GM12878 (cell line): ENCODE results near the gene ARHGAP21. TPM values are rescaled to one million over a fixed set of nuclear protein-coding genes. Genes with fewer than 3 reads are reported as not detected.

Experiments used
- ATAC-seq: fragments of 200-7000 bp; cut with Tn5 transposase; 3 replicates; pipeline ENCODE4 v1.9.1; 2020; ENCODE audit warnings: mild to moderate bottlenecking, moderate library complexity
- BruUV-seq: library from RNA; stranded (reverse); fragments of 400-500 nt; replicated peaks from 2 replicates; lab custom pipeline; 2021; lab: Mats Ljungman, UMichigan
- CTCF ChIA-PET: fragments of 300-600 bp; sonication (Branson Sonifier 250); formaldehyde crosslinking; extraction: SDS; loops from one replicate; lab custom pipeline; 2021; ENCODE audit warnings: inconsistent platforms; lab: Yijun Ruan, JAX
- POLR2A ChIA-PET: fragments of 350-600 bp; formaldehyde crosslinking; extraction: SDS; loops from one replicate; lab custom pipeline; 2021; ENCODE audit warnings: inconsistent platforms; lab: Charles Lee
- RAD21 ChIA-PET: fragments of 300-600 bp; sonication (Branson Sonifier 250); formaldehyde crosslinking; loops from one replicate; lab custom pipeline; 2023; ENCODE audit warnings: antibody characterized with exemption; ENCODE audit not compliant: unreplicated experiment; lab: Charles Lee
- SMC1A ChIA-PET: fragments of 300-600 bp; sonication (Branson Sonifier 250); formaldehyde crosslinking; loops from one replicate; lab custom pipeline; 2023; ENCODE audit not compliant: unreplicated experiment, uncharacterized antibody; lab: Charles Lee
- DNase-seq: peaks from one replicate; pipeline ENCODE4 v3.0.0-alpha.2; 2011; ENCODE audit warnings: low read depth, low spot score
- FAIRE-seq: peaks from 3 replicates; lab custom pipeline; 2011; peaks lifted over from hg19 to GRCh38; lab: Jason Lieb, UNC
- H2AFZ ChIP-seq: 2 replicates; pipeline ENCODE4 v1.6.0; 2011; ENCODE audit warnings: low read depth, low read length, control low read depth; ENCODE audit not compliant: control insufficient read depth
- H3K27ac ChIP-seq: 2 replicates; pipeline ENCODE4 v1.5.1; 2011; ENCODE audit warnings: control low read depth; ENCODE audit not compliant: control insufficient read depth, insufficient read depth
- H3K27me3 ChIP-seq, 2 experiments: replicated peaks in 1 of 2; 2 replicates each; pipeline versions ENCODE4 v1.6.0 to v1.6.1; 2011; ENCODE audit warnings: low read length in 1 of 2; ENCODE audit not compliant: control insufficient read depth in 2 of 2, insufficient read depth in 2 of 2
- H3K36me3 ChIP-seq, 2 experiments: 2 replicates each; pipeline ENCODE4 v1.5.1; 2011; ENCODE audit warnings: low read length in 1 of 2; ENCODE audit not compliant: control insufficient read depth in 2 of 2, insufficient read depth in 2 of 2
- H3K4me1 ChIP-seq: 2 replicates; pipeline ENCODE4 v1.6.1; 2011; ENCODE audit warnings: mild to moderate bottlenecking, low read length, moderate library complexity, mixed read lengths; ENCODE audit not compliant: control insufficient read depth, insufficient read depth
- H3K4me2 ChIP-seq: 2 replicates; pipeline ENCODE4 v1.6.0; 2011; ENCODE audit warnings: control low read depth; ENCODE audit not compliant: control insufficient read depth, insufficient read depth
- H3K4me3 ChIP-seq: fragments of 200-600 bp; sonication (generic); 2 replicates; pipeline ENCODE4 v1.5.1; 2016
- H3K79me2 ChIP-seq: 2 replicates; pipeline ENCODE4 v1.6.0; 2011; ENCODE audit warnings: low read length; ENCODE audit not compliant: control insufficient read depth, insufficient read depth
- H3K9ac ChIP-seq: 2 replicates; pipeline ENCODE4 v1.8.0; 2011; ENCODE audit warnings: low read length, control low read depth, mixed read lengths; ENCODE audit not compliant: control insufficient read depth, insufficient read depth
- H3K9me3 ChIP-seq: replicated peaks from 3 replicates; pipeline ENCODE4 v1.5.1; 2011; ENCODE audit warnings: mild to moderate bottlenecking, low read length; ENCODE audit not compliant: control insufficient read depth, insufficient read depth
- H4K20me1 ChIP-seq: 2 replicates; pipeline ENCODE4 v1.6.0; 2011; ENCODE audit not compliant: control insufficient read depth, insufficient read depth
- CEBPB ChIP-seq, 2 experiments: fragments of 150-350 bp in 1 of 2; IDR thresholded peaks; 2 replicates each; pipeline ENCODE4 v1.6.1; 2012 to 2014; ENCODE audit warnings: low read depth in 2 of 2, low read length in 2 of 2, borderline replicate concordance in 1 of 2, inconsistent platforms in 1 of 2
- CHD4 ChIP-seq: fragments of 200-600 bp; sonication (generic); IDR thresholded peaks from 2 replicates; pipeline ENCODE4 v1.6.1; 2016; ENCODE audit warnings: mild to moderate bottlenecking
- FOXK2 ChIP-seq: fragments of 450-650 bp; IDR thresholded peaks from 2 replicates; pipeline ENCODE4 v1.6.1; 2017; ENCODE audit warnings: mild to moderate bottlenecking, moderate library complexity
- HDAC6 ChIP-seq: fragments of 200-600 bp; sonication (generic); IDR thresholded peaks from one replicate; pipeline ENCODE4 v1.8.0; 2017; ENCODE audit warnings: antibody characterized with exemption; ENCODE audit not compliant: unreplicated experiment
- KDM1A ChIP-seq: fragments of 200-600 bp; sonication (generic); IDR thresholded peaks from 2 replicates; pipeline ENCODE4 v1.6.1; 2016; ENCODE audit warnings: borderline replicate concordance
- MYC ChIP-seq: IDR thresholded peaks from 2 replicates; pipeline ENCODE4 v1.6.1; 2011; ENCODE audit warnings: mild to moderate bottlenecking, low read length, moderate library complexity, inconsistent platforms; ENCODE audit not compliant: insufficient read depth, insufficient replicate concordance, insufficient read length, severe bottlenecking
- NR2C2 ChIP-seq: IDR thresholded peaks from 2 replicates; pipeline ENCODE4 v1.6.1; 2011; ENCODE audit warnings: borderline replicate concordance, low read depth; ENCODE audit not compliant: control insufficient read depth, insufficient read length
- PBX3 ChIP-seq: IDR thresholded peaks from 2 replicates; pipeline ENCODE4 v1.6.1; 2011; ENCODE audit warnings: mild to moderate bottlenecking, low read depth, low read length, moderate library complexity; ENCODE audit not compliant: insufficient replicate concordance
- POU2F2 ChIP-seq: IDR thresholded peaks from 3 replicates; pipeline ENCODE4 v1.6.1; 2011; ENCODE audit warnings: low read depth, mild to moderate bottlenecking, low read length, borderline replicate concordance
- PRDM15 ChIP-seq: fragments of 450-650 bp; formaldehyde crosslinking; IDR thresholded peaks from 2 replicates; pipeline ENCODE4 v1.4.0; 2020; ENCODE audit warnings: mild to moderate bottlenecking, moderate library complexity
- SREBF2 ChIP-seq: IDR thresholded peaks from 2 replicates; pipeline ENCODE4 v1.6.1; 2012; ENCODE audit warnings: mild to moderate bottlenecking, low read length
- SRF ChIP-seq, 2 experiments: IDR thresholded peaks; 2 replicates each; pipeline ENCODE4 v1.6.1; 2011; ENCODE audit warnings: low read depth in 2 of 2, low read length in 2 of 2, mild to moderate bottlenecking in 1 of 2, moderate library complexity in 1 of 2
- WRNIP1 ChIP-seq: IDR thresholded peaks from 2 replicates; pipeline ENCODE4 v1.6.1; 2011; ENCODE audit warnings: low read depth, low read length, improper control_type of control experiment, borderline replicate concordance
- ZBED1 ChIP-seq: IDR thresholded peaks from 2 replicates; pipeline ENCODE4 v1.6.1; 2016; ENCODE audit warnings: borderline replicate concordance
- ZNF274 ChIP-seq: IDR thresholded peaks from one replicate; pipeline ENCODE4 v1.8.0; 2011; ENCODE audit not compliant: insufficient read length, insufficient read depth
- WGBS: methylation state at CpG from one replicate; pipeline ENCODE4 v1.1.6; 2016; ENCODE audit warnings: low lambda C conversion rate; ENCODE audit not compliant: insufficient replicate concordance, insufficient coverage; ENCODE audit errors: missing lambda C conversion rate; 5-methylcytosine and 5-hydroxymethylcytosine counted together
- in situ Hi-C: fragments of 300-500 bp; cut with MboI; formaldehyde crosslinking; loops from 9 replicates; pipeline ENCODE4 v1.14.3; 2018; ENCODE audit warnings: mixed read lengths
- intact Hi-C: fragments of 100-400 bp; cut with micrococcal nuclease; formaldehyde crosslinking; loops from one replicate; pipeline ENCODE4 v1.14.2; 2022; ENCODE audit not compliant: unreplicated experiment
- polyA plus RNA-seq, 11 experiments: library from polyadenylated mRNA; depleted of rRNA in 4 of 11; unstranded in 6 of 11; stranded (reverse) in 5 of 11; fragments of >200 nt; fragmentation: Nextera tagmentation in 4 of 11; fragmentation: Illumina TruSeq in 1 of 11; extraction: Ambion mirVana in 4 of 11; extraction: Trizol in 1 of 11; gene quantifications; 1 replicate in 1 of 11; 2 replicates in 10 of 11; pipeline versions ENCODE4 v1.2.1 to v1.2.3, GENCODE V29; 2011 to 2016; ENCODE audit warnings: inconsistent platforms in 2 of 11, missing spikeins in 2 of 11, low read depth in 1 of 11
- total RNA-seq, 4 experiments: library from RNA; depleted of rRNA in 3 of 4; stranded (reverse); fragments of >200 nt in 3 of 4; fragmentation: Illumina TruSeq in 1 of 4; extraction: Trizol in 1 of 4; gene quantifications; 2 replicates each; pipeline versions ENCODE4 v1.2.1 to v1.2.3, GENCODE V29; 2013 to 2021

The ARHGAP21 gene
- total and polyA plus RNA-seq, 10 of the 15 experiments (the other 5 are each of a cell fraction or from before 2014, with no cell fraction given): 11.7 to 103 (median 37.6) TPM

DNA sequence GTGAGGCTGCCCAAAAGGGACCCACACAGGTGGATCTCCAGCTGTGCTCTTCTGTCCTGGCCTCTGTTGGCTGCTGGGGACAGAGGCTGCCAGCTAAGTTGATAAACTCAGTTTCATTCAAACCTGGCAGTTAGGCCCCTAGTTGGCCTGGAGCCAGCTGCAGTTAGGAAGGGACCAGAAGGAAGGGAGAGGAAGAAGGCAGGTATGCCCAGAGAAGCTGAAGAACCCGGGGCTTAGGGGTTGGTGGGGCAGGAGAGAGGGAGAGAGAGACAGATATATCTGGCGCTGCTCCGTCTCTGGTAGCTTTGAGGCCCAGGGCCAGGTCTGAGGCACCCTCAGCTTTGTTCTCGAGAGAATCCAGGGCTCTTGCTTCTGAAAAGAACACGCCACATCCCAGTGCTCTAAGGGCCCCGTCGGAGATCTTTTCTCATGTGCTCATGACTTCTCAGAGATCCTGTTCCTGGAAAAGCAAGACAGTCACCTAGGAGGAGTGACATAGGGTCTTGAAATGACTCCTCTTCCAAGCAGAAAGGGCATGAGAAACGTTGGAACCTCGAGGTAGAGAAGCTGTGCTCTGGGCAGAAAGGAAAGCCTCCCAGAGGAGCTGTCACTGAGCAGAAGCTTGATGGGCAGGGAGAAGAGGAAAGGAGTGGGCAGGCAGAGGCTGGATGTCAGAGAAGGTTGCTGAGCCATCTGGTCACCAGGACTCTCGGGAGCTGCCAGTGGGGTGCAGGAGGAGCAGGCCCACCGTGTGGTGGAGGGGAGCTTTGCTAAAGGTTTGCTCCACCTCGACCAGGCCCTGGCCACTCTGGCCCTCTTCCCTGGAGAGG, 153.6 kb downstream of the ARHGAP21 start:
- H3K9me3 ChIP-seq: no peaks in the 10 kb centered on the region
- ATAC-seq: no peak
- RAD21 ChIA-PET: no interaction called here
- CTCF ChIA-PET: interaction anchor here (1.3 kb wide), 1 partner anchor 512 kb away, joined by 3 read pairs; no protein-coding TSS in a partner anchor
- H2AFZ ChIP-seq: no peak overlapping the region
- no peak overlapping the region for H3K9ac ChIP-seq
- H3K27me3 ChIP-seq: no peaks in the 10 kb centered on the region
- in situ Hi-C loops (no loop called here), intact Hi-C loops (no loop called here)
- SMC1A ChIA-PET: no interaction called here
- no TSS peak for BruUV-seq
- no peak overlapping the region for H3K4me2 ChIP-seq
- WGBS: 27% methylated on average over 12 of the region's 12 CpGs
- no peaks in the 10 kb centered on the region for H3K4me1 ChIP-seq
- no peaks in the 10 kb centered on the region for H4K20me1 ChIP-seq
- H3K27ac ChIP-seq: no peak overlapping the region
- H3K36me3 ChIP-seq: no peaks in the 10 kb centered on the region
- POLR2A ChIA-PET: no interaction called here
- no peak for FAIRE-seq
- DNase-seq: no peak
- TF ChIP-seq ZNF274 (no peak), POU2F2 (no peak), HDAC6 (no peak), MYC (no peak), SRF (IDR thresholded peaks at IDR 0.05; ENCODE audit: low read depth in 2 of 2, low read length in 2 of 2) (no peak), KDM1A (no peak), ZBED1 (no peak), PBX3 (no peak), CEBPB (IDR thresholded peaks at IDR 0.05; ENCODE audit: borderline replicate concordance in 1 of 2, low read depth in 2 of 2, low read length in 2 of 2) (no peak), FOXK2 (no peak), PRDM15 (CRISPR knock-in tag) (no peak), SREBF2 (no peak), WRNIP1 (no peak), CHD4 (no peak), NR2C2 (no peak)
- H3K4me3 ChIP-seq: no peak overlapping the region
- no peaks in the 10 kb centered on the region for H3K79me2 ChIP-seq
